Measurements from ENCODE around the gene ZMYND11.

GRCh38 chr10:271201-271600, 135.9 kb downstream of the ZMYND11 start:
- TF ChIP-seq CTCF (IDR thresholded peaks at IDR 0.05) (no peak), POLR2A (IDR thresholded peaks at IDR 0.05) (no peak)
